T-helper 1 cell (primary cell): ENCODE data around the gene CORO7.
A peak's percentile ranks its signal among the peaks of the same experiment; 100 is the strongest.
"Not testable (repeated sequence)": the region's sequence is repeated elsewhere in the genome, so short reads cannot be mapped to it uniquely, and the experiment has no call there.

Source experiments
- DNase-seq, 5 donors: peaks; one replicate each; pipeline ENCODE4 v3.0.0-alpha.2; 2012 to 2020

CORO7 gene

GRCh38 chr16:4401510-4401909 is 14.9 kb downstream of the CORO7 start:
- DNase-seq = no peak

GRCh38 chr16:4401094-4401501 is 15.3 kb downstream of the CORO7 start:
- DNase-seq = no peak

GRCh38 chr16:4399001-4399730 is 17.2 kb downstream of the CORO7 start:
- no peak for DNase-seq

- peak in 1 of 5 donors; percentile 1 for DNase-seq
These were observed 21.2 kb downstream of the CORO7 start for GRCh38 chr16:4395055-4395726.

- DNase-seq = not testable (repeated sequence)
These were observed 22.5 kb downstream of the CORO7 start for GRCh38 chr16:4393850-4394249.

- no peak for DNase-seq
These were observed 23.2 kb downstream of the CORO7 start for GRCh38 chr16:4393240-4393600.

- DNase-seq = no peak
These were observed 23.8 kb downstream of the CORO7 start for GRCh38 chr16:4392382-4393239.

- no peak for DNase-seq
These were observed 24.6 kb downstream of the CORO7 start for GRCh38 chr16:4391631-4392381.

- no peak for DNase-seq
These were observed 25.8 kb downstream of the CORO7 start for GRCh38 chr16:4390266-4391260.

- DNase-seq = no peak
These were observed 27.1 kb downstream of the CORO7 start for GRCh38 chr16:4389051-4389955.

GRCh38 chr16:4388271-4389021 is 27.9 kb downstream of the CORO7 start:
- peak in 1 of 5 donors; percentile 4 for DNase-seq

- no peak for DNase-seq
These were observed 28.6 kb downstream of the CORO7 start for GRCh38 chr16:4387781-4388180.

- no peak for DNase-seq
These were observed 29.3 kb downstream of the CORO7 start for GRCh38 chr16:4386951-4387565.

GRCh38 chr16:4386451-4386805 is 30.0 kb downstream of the CORO7 start:
- DNase-seq = no peak

- no peak for DNase-seq
These were observed 30.5 kb downstream of the CORO7 start for GRCh38 chr16:4385789-4386450.

- DNase-seq = peak in 1 of 5 donors; percentile 3
These were observed 31.2 kb downstream of the CORO7 start for GRCh38 chr16:4385066-4385788.

GRCh38 chr16:4384509-4384942 is 31.9 kb downstream of the CORO7 start:
- DNase-seq = peak in 1 of 5 donors; percentile 9
